Activated CD8-positive, alpha-beta T cell treated with anti-CD3 and anti-CD28 coated beads for 36 hours (primary cell): ENCODE results near the gene PRPF8. TPM values are rescaled to one million over a fixed set of nuclear protein-coding genes. Genes with fewer than 3 reads are reported as not detected.
"Not testable (repeated sequence)": the region's sequence is repeated elsewhere in the genome, so short reads cannot be mapped to it uniquely, and the experiment has no call there.

Source experiments
- ATAC-seq: fragments of 200-7000 bp; cut with Tn5 transposase; one replicate; pipeline ENCODE4 v1.10.0; 2021; ENCODE audit warnings: mild to moderate bottlenecking, moderate library complexity
- CTCF ChIA-PET: fragments of 350-600 bp; sonication (Branson Sonifier 250); formaldehyde crosslinking; loops from one replicate; lab custom pipeline; 2021; ENCODE audit warnings: antibody characterized with exemption; lab: Charles Lee
- POLR2A ChIA-PET: fragments of 350-600 bp; sonication (Branson Sonifier 250); formaldehyde crosslinking; loops from one replicate; lab custom pipeline; 2021; ENCODE audit warnings: antibody characterized with exemption; lab: Charles Lee
- DNase-seq: peaks from one replicate; pipeline ENCODE4 v3.0.0-alpha.2; 2020
- H3K27ac Mint-ChIP-seq: one replicate; pipeline ENCODE4 v1.8.0; 2021; ENCODE audit warnings: mild to moderate bottlenecking, mixed read lengths
- H3K27me3 Mint-ChIP-seq: one replicate; pipeline ENCODE4 v1.8.0; 2021; ENCODE audit warnings: mixed read lengths
- H3K36me3 Mint-ChIP-seq: one replicate; pipeline ENCODE4 v1.8.0; 2021; ENCODE audit warnings: low read depth, mixed read lengths
- H3K4me1 Mint-ChIP-seq: one replicate; pipeline ENCODE4 v1.8.0; 2021; ENCODE audit warnings: low read depth, mixed read lengths
- H3K4me3 Mint-ChIP-seq: one replicate; pipeline ENCODE4 v1.8.0; 2021; ENCODE audit warnings: mild to moderate bottlenecking, moderate library complexity, mixed read lengths
- H3K9me3 Mint-ChIP-seq: one replicate; pipeline ENCODE4 v1.8.0; 2021; ENCODE audit warnings: mixed read lengths
- intact Hi-C: fragments of 100-400 bp; cut with micrococcal nuclease; formaldehyde crosslinking; loops from one replicate; pipeline ENCODE4 v1.10.0; 2022
- total RNA-seq, 2 experiments: library from RNA; stranded (reverse); gene quantifications; one replicate each; pipeline ENCODE4 v1.2.3, GENCODE V29; 2021
- TF ChIP-seq, protein P1 (sequence below): fragments of 200-600 bp; IDR thresholded peaks from one replicate; pipeline ENCODE4 v1.8.0; 2022; ENCODE audit warnings: antibody characterized with exemption, mild to moderate bottlenecking

PRPF8 gene
- total RNA-seq, 2 experiments from 2014 or later, result 370 to 428 TPM

DNA sequence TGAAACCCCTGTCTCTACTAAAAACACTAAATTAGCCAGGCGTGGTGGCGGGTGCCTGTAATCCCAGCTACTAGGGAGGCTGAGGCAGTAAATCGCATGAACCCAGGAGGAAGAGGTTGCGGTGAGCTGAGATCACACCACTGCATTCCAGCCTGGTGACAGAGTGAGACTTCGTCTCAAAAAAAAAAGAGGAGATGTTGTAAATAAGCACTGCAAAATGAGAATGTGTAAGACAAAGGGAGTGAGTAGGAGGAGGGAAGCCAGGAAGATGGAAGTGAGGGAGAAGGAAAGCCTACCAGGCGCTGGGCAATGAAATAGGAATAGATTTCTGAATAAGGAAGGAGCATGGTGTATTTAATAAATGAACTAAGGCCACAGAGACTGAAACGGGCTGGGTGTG lies 8.7 kb upstream of the PRPF8 start:
- CTCF ChIA-PET, result interaction anchor here (0.6 kb wide), 1 partner anchor 317 kb away, joined by 3 read pairs; no protein-coding TSS in a partner anchor
- DNase-seq (no peak), ATAC-seq (no peak)
- Mint-ChIP-seq H3K27me3 (no peaks in the 10 kb centered on the region), H3K4me1 (no peaks in the 10 kb centered on the region), H3K36me3 (no peaks in the 10 kb centered on the region), H3K9me3 (no peaks in the 10 kb centered on the region), H3K27ac (no peak overlapping the region), H3K4me3 (no peak overlapping the region)
- TF ChIP-seq, protein P1, sequence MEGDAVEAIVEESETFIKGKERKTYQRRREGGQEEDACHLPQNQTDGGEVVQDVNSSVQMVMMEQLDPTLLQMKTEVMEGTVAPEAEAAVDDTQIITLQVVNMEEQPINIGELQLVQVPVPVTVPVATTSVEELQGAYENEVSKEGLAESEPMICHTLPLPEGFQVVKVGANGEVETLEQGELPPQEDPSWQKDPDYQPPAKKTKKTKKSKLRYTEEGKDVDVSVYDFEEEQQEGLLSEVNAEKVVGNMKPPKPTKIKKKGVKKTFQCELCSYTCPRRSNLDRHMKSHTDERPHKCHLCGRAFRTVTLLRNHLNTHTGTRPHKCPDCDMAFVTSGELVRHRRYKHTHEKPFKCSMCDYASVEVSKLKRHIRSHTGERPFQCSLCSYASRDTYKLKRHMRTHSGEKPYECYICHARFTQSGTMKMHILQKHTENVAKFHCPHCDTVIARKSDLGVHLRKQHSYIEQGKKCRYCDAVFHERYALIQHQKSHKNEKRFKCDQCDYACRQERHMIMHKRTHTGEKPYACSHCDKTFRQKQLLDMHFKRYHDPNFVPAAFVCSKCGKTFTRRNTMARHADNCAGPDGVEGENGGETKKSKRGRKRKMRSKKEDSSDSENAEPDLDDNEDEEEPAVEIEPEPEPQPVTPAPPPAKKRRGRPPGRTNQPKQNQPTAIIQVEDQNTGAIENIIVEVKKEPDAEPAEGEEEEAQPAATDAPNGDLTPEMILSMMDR, result no peak
- POLR2A ChIA-PET, result no interaction called here
- intact Hi-C loops, result no loop called here

DNA sequence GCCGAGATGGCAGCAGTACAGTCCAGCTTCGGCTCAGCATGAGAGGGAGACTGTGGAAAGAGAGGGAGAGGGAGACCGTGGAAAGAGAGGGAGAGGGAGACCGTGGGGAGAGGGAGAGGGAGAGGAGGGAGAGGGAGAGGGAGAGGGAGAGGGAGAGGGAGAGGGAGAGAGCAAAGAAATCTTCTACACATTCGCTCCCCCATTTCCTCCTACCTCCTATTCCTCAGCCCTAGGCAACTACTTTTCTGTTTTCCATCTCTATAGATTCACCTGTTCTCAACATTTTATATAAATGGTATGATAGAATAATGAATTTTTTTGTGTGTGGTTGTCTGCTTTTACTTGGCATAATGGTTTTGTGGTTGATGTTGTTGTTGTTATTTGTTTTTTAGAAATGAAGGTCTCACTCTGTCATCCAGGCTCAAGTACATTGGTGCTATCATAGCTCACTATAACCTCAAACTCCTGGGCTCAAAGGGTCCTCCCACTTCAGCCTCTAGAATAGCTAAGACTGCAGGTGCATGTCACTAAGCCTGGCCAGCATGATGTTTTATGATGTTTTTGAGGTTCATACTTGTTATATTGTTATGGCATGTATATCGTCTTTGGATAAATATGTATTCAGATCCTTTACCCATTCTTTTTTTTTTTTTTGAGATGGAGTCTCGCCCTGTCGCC lies 6.0 kb upstream of the PRPF8 start:
- Mint-ChIP-seq H3K27me3 (no peaks in the 10 kb centered on the region), H3K9me3 (no peaks in the 10 kb centered on the region), H3K4me3 (no peak overlapping the region), H3K27ac (no peak overlapping the region), H3K4me1 (peaks cover 2% of the 10 kb centered on the region), H3K36me3 (no peaks in the 10 kb centered on the region)
- TF ChIP-seq, protein P1, result no peak
- no peak for DNase-seq
- POLR2A ChIA-PET, result no interaction called here
- CTCF ChIA-PET, result no interaction called here
- no peak for ATAC-seq
- intact Hi-C loops, result no loop called here

DNA sequence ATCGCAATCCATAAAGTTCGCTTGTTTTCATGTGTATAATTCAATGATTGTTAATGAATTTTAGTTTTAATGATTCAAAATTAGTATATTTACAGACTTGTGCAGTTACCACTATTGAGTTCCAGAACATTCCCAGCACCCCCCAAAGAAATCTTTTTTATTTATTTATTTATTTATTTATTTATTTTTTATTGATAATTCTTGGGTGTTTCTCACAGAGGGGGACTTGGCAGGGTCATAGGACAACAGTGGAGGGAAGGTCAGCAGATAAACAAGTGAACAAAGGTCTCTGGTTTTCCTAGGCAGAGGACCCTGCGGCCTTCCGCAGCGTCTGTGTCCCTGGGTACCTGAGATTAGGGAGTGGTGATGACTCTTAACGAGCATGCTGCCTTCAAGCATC lies 3.7 kb upstream of the PRPF8 start:
- DNase-seq, ATAC-seq, H3K27ac Mint-ChIP-seq, intact Hi-C loops, POLR2A ChIA-PET, H3K27me3 Mint-ChIP-seq, CTCF ChIA-PET, H3K9me3 Mint-ChIP-seq, H3K4me3 Mint-ChIP-seq: not testable (repeated sequence)
- Mint-ChIP-seq H3K4me1 (peaks cover 13% of the 10 kb centered on the region), H3K36me3 (peaks cover 10% of the 10 kb centered on the region)

- H3K36me3 Mint-ChIP-seq, result peaks cover 33% of the 10 kb centered on the region
- no peak for DNase-seq
- intact Hi-C loops, result no loop called here
- no peak overlapping the region for H3K27ac Mint-ChIP-seq
- no peaks in the 10 kb centered on the region for H3K9me3 Mint-ChIP-seq
- H3K4me1 Mint-ChIP-seq, result peaks cover 30% of the 10 kb centered on the region
- CTCF ChIA-PET, result no interaction called here
- peak overlapping the region; percentile 27 for H3K4me3 Mint-ChIP-seq
- POLR2A ChIA-PET, result no interaction called here
- no peak for ATAC-seq
- TF ChIP-seq, protein P1, result no peak
- H3K27me3 Mint-ChIP-seq, result no peaks in the 10 kb centered on the region
Measured at GRCh38 chr17:1686086-1686485, 1.4 kb upstream of the PRPF8 start.

DNA sequence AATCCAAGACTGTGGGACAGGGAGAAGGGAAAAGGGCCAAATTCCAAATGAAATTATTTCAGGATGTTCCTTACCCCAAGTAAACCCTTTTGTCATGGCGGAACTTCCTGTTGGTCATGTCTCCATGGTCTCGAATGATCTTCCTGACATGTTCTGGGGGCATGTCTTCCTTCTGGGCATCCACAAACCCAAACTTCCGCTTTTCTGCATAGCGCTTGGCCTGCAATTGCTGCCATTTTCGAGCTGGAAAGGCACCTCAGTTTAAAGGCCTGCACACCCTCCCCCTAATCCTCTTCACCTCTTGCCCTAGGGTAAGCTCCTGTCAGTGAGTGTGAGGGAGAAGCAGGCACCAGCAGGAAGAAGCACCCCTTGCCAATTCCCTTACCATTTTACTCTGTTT lies 1.2 kb downstream of the PRPF8 start:
- ChIA-PET CTCF (interaction anchor here (1.0 to 2.3 kb wide), 6 partner anchors 14 to 109 kb away, joined by 3 to 14 read pairs (median 4); no protein-coding TSS in a partner anchor), POLR2A (interaction anchor here (0.7 to 2.7 kb wide), 7 partner anchors 10 to 151 kb away, joined by 3 to 28 read pairs (median 5); no protein-coding TSS in a partner anchor)
- H3K27me3 Mint-ChIP-seq, result no peaks in the 10 kb centered on the region
- peaks cover 32% of the 10 kb centered on the region for H3K4me1 Mint-ChIP-seq
- TF ChIP-seq, protein P1, result no peak
- H3K27ac Mint-ChIP-seq, result peak overlapping the region; percentile 93
- H3K9me3 Mint-ChIP-seq, result no peaks in the 10 kb centered on the region
- DNase-seq (no peak), ATAC-seq (no peak)
- intact Hi-C loops, result no loop called here
- peaks cover 54% of the 10 kb centered on the region for H3K36me3 Mint-ChIP-seq
- peak overlapping the region; percentile 96 for H3K4me3 Mint-ChIP-seq
